Activated B cell treated with CpG ODN at 0.5 μM for 24 hours (primary cell): Measurements from ENCODE around the gene PLCG2. TPM values are rescaled to one million over a fixed set of nuclear protein-coding genes. Genes with fewer than 3 reads are reported as not detected.

Experiments
- ATAC-seq: fragments of 200-7000 bp; cut with Tn5 transposase; one replicate; pipeline ENCODE4 v1.10.0; 2021; ENCODE audit warnings: low read depth, mild to moderate bottlenecking, moderate library complexity
- CTCF ChIA-PET: fragments of 350-600 bp; sonication (Branson Sonifier 250); formaldehyde crosslinking; loops from one replicate; lab custom pipeline; 2021; ENCODE audit warnings: antibody characterized with exemption; lab: Charles Lee
- POLR2A ChIA-PET: fragments of 350-600 bp; sonication (Branson Sonifier 250); formaldehyde crosslinking; loops from one replicate; lab custom pipeline; 2021; ENCODE audit warnings: antibody characterized with exemption; lab: Charles Lee
- DNase-seq: peaks from one replicate; pipeline ENCODE4 v3.0.0; 2022
- H3K27ac Mint-ChIP-seq: one replicate; pipeline ENCODE4 v1.8.0; 2020; ENCODE audit warnings: mixed read lengths
- H3K27me3 Mint-ChIP-seq: one replicate; pipeline ENCODE4 v1.8.0; 2021; ENCODE audit warnings: mixed read lengths
- H3K36me3 Mint-ChIP-seq: one replicate; pipeline ENCODE4 v1.8.0; 2021; ENCODE audit warnings: low read depth, mixed read lengths
- H3K4me1 Mint-ChIP-seq: one replicate; pipeline ENCODE4 v1.8.0; 2021; ENCODE audit warnings: mixed read lengths
- H3K4me3 Mint-ChIP-seq: one replicate; pipeline ENCODE4 v1.8.0; 2020; ENCODE audit warnings: mild to moderate bottlenecking, mixed read lengths
- H3K9me3 Mint-ChIP-seq: one replicate; pipeline ENCODE4 v1.8.0; 2020; ENCODE audit warnings: mixed read lengths
- intact Hi-C: fragments of 100-400 bp; cut with micrococcal nuclease; formaldehyde crosslinking; loops from one replicate; pipeline ENCODE4 v1.15.1; 2024
- total RNA-seq: library from RNA; stranded (reverse); gene quantifications from 2 replicates; pipeline ENCODE4 v1.2.3, GENCODE V29; 2022
- TF ChIP-seq, protein P1 (sequence below): fragments of 200-600 bp; IDR thresholded peaks from one replicate; pipeline ENCODE4 v1.8.0; 2022; ENCODE audit warnings: antibody characterized with exemption, mild to moderate bottlenecking

Gene PLCG2
- total RNA-seq, 1 donor from 2014 or later = 525 TPM

DNA sequence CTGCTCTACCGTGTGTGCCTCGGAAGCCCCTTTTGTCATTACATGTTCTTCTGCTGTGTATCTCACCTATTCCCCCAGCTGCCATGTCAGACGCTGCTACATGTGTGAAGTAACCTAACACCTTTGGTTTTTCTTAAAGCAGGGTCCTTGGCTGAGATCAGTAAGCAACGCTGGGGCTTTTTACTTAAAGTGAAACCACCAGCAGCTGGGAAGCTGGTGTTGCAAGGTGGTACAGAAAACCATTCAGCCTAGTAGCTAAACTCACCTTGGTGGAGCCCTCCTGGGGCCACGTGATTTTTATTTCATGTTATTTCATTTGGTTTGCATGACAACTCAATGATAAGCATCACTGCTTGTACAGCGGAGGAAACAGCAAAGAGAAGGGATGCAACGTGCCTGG, 62.6 kb downstream of the PLCG2 start:
- Mint-ChIP-seq H3K27ac (peak overlapping the region; percentile 84), H3K36me3 (peaks cover 43% of the 10 kb centered on the region), H3K27me3 (no peaks in the 10 kb centered on the region), H3K9me3 (no peaks in the 10 kb centered on the region), H3K4me1 (peaks cover 95% of the 10 kb centered on the region), H3K4me3 (peak overlapping the region; percentile 55)
- intact Hi-C loops = loop anchor here (1.0 to 2.0 kb wide), 2 partner anchors 9 to 21 kb away; no protein-coding TSS in a partner anchor
- POLR2A ChIA-PET = interaction anchor here (0.7 to 4.0 kb wide), 25 partner anchors 8 to 103 kb away, joined by 3 to 28 read pairs (median 5); partner anchors contain the start of gene PLCG2
- CTCF ChIA-PET = interaction anchor here (0.7 to 1.8 kb wide), 9 partner anchors 10 to 92 kb away, joined by 3 to 6 read pairs (median 3); no protein-coding TSS in a partner anchor
- DNase-seq (no peak), ATAC-seq (peak; percentile 59)
- TF ChIP-seq, protein P1, sequence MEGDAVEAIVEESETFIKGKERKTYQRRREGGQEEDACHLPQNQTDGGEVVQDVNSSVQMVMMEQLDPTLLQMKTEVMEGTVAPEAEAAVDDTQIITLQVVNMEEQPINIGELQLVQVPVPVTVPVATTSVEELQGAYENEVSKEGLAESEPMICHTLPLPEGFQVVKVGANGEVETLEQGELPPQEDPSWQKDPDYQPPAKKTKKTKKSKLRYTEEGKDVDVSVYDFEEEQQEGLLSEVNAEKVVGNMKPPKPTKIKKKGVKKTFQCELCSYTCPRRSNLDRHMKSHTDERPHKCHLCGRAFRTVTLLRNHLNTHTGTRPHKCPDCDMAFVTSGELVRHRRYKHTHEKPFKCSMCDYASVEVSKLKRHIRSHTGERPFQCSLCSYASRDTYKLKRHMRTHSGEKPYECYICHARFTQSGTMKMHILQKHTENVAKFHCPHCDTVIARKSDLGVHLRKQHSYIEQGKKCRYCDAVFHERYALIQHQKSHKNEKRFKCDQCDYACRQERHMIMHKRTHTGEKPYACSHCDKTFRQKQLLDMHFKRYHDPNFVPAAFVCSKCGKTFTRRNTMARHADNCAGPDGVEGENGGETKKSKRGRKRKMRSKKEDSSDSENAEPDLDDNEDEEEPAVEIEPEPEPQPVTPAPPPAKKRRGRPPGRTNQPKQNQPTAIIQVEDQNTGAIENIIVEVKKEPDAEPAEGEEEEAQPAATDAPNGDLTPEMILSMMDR = no peak

DNA sequence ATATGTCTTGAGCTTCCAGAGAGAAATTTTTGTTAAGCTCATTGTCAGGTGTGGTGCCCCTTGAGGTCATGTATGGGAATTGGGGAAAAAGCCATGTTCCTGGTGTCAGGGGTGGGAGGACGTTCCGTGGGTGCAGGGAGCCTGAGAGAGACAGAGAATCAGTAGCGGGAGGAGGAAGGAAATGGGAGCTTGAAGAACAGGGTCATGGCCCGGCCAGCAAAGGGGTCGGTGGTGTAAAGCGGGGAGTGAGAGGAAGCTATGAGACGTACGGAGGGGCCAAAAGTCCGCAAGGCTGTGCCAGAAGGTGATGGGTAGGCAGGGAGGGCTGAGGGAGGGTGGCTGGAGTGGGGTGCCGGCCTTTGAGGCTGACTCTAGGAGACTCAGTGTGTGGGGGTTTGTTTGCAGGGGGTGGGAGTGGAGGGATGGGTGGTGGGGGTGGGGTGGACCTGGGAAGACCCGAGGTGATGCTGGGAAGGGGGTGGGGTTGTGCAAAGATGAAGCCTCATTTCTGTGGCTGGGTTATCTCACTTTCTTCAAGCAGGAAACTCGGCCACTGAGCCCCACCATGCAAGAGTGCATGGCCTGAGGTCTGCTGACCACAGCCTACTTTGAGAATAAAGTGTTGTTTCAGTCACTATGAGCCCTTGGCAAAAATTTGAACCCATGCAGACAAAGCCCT, 63.6 kb downstream of the PLCG2 start:
- no peak for ATAC-seq
- intact Hi-C loops = loop anchor here (1.0 to 2.0 kb wide), 3 partner anchors 8 to 20 kb away; no protein-coding TSS in a partner anchor
- CTCF ChIA-PET = interaction anchor here (0.7 to 1.4 kb wide), 6 partner anchors 9 to 93 kb away, joined by 3 to 6 read pairs (median 4); no protein-coding TSS in a partner anchor
- no peak for DNase-seq
- Mint-ChIP-seq H3K4me3 (peak overlapping the region; percentile 55), H3K27me3 (no peaks in the 10 kb centered on the region), H3K36me3 (peaks cover 44% of the 10 kb centered on the region), H3K9me3 (no peaks in the 10 kb centered on the region), H3K27ac (peak overlapping the region; percentile 84), H3K4me1 (peaks cover 93% of the 10 kb centered on the region)
- POLR2A ChIA-PET = interaction anchor here (0.6 to 4.0 kb wide), 14 partner anchors 11 to 102 kb away, joined by 3 to 28 read pairs (median 6); partner anchors contain the start of gene PLCG2
- TF ChIP-seq, protein P1 = no peak

DNA sequence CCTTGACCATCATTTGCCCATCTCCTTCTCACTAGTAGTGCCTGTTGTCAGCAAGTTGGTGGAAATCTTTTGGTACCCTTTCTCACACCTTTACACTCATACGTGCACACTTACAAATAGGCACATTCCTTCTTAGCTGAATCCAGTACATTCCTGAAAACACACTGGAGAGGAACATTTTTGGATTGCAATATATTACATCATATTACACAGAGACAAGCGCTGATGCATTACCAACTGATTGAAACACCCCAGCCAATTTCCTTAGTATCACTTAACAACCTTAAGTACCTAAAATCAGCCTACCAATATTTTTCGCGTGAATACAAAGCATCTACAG, 64.1 kb downstream of the PLCG2 start:
- TF ChIP-seq, protein P1 = no peak
- no peak for DNase-seq
- intact Hi-C loops = loop anchor here (1.0 to 2.0 kb wide), 2 partner anchors 12 to 20 kb away; no protein-coding TSS in a partner anchor
- H3K36me3 Mint-ChIP-seq = peaks cover 44% of the 10 kb centered on the region
- no peaks in the 10 kb centered on the region for H3K9me3 Mint-ChIP-seq
- peak overlapping the region; percentile 75 for H3K27ac Mint-ChIP-seq
- H3K27me3 Mint-ChIP-seq = no peaks in the 10 kb centered on the region
- peak overlapping the region; percentile 44 for H3K4me3 Mint-ChIP-seq
- ChIA-PET CTCF (interaction anchor here (0.9 to 1.2 kb wide), 2 partner anchors 13 to 61 kb away, joined by 3 to 4 read pairs; no protein-coding TSS in a partner anchor), POLR2A (interaction anchor here (1.4 to 4.0 kb wide), 6 partner anchors 12 to 63 kb away, joined by 3 to 28 read pairs (median 13); partner anchors contain the start of gene PLCG2)
- ATAC-seq = no peak
- H3K4me1 Mint-ChIP-seq = peaks cover 93% of the 10 kb centered on the region

GRCh38 chr16:81843683-81844082, 64.6 kb downstream of the PLCG2 start:
- peaks cover 93% of the 10 kb centered on the region for H3K4me1 Mint-ChIP-seq
- POLR2A ChIA-PET = no interaction called here

More at GRCh38 chr16:81843683-81844082, 64.6 kb downstream of the PLCG2 start:
- peak overlapping the region; percentile 44 for H3K4me3 Mint-ChIP-seq
- peaks cover 47% of the 10 kb centered on the region for H3K36me3 Mint-ChIP-seq
- CTCF ChIA-PET = interaction anchor here (0.7 kb wide), 2 partner anchors 11 to 57 kb away, joined by 3 read pairs; no protein-coding TSS in a partner anchor
- ATAC-seq = no peak
- no peaks in the 10 kb centered on the region for H3K27me3 Mint-ChIP-seq
- intact Hi-C loops = loop anchor here (1.0 to 2.0 kb wide), 2 partner anchors 12 to 19 kb away; no protein-coding TSS in a partner anchor
- TF ChIP-seq, protein P1 = no peak
- no peak for DNase-seq
- H3K27ac Mint-ChIP-seq = peak overlapping the region; percentile 75
- H3K9me3 Mint-ChIP-seq = no peaks in the 10 kb centered on the region
